WTC11 (cell line): ENCODE data around the gene ADGRE2.

ENCODE experiments used
- IRF2 ChIP-seq: sonication (generic); formaldehyde crosslinking; IDR thresholded peaks from 2 replicates; pipeline ENCODE4 v1.8.0; 2022; ENCODE audit warnings: low read depth, missing genetic modification reagents, borderline replicate concordance
- TCF7 ChIP-seq: sonication (generic); formaldehyde crosslinking; IDR thresholded peaks from 2 replicates; pipeline ENCODE4 v1.8.0; 2022; ENCODE audit warnings: mild to moderate bottlenecking, low read depth, missing genetic modification reagents, moderate library complexity
- ZNF423 ChIP-seq: fragments of 250-450 bp; sonication (Bioruptor Pico); IDR thresholded peaks from 2 replicates; pipeline ENCODE4 v2.1.2; 2022; ENCODE audit warnings: mild to moderate bottlenecking, moderate library complexity
- TF ChIP-seq, protein P1 (sequence below): fragments of 250-450 bp; sonication (Bioruptor Pico); conservative IDR thresholded peaks from 2 replicates; pipeline ENCODE4 v1.9.0; 2021; ENCODE audit warnings: mild to moderate bottlenecking
- TF ChIP-seq, protein P2 (sequence below): sonication (generic); formaldehyde crosslinking; IDR thresholded peaks from 2 replicates; pipeline ENCODE4 v1.8.1; 2022; ENCODE audit warnings: low read depth, missing genetic modification reagents, borderline replicate concordance

DNA sequence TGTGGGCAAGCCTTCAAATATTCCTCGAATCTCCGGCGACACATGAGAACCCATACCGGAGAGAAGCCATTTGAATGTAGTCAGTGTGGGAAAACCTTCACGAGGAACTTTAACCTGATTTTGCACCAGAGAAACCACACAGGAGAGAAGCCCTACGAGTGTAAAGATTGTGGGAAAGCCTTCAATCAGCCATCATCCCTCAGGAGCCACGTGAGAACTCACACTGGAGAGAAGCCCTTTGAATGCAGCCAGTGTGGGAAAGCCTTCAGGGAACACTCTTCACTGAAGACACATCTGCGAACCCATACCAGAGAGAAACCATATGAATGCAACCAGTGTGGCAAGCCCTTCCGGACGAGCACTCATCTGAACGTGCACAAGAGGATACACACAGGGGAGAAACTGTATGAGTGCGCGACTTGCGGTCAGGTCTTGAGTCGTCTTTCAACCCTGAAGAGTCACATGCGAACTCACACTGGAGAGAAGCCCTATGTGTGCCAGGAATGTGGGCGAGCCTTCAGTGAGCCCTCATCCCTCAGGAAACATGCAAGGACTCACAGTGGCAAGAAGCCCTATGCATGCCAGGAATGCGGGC lies 59.7 kb downstream of the ADGRE2 start:
- TF ChIP-seq, protein P1, sequence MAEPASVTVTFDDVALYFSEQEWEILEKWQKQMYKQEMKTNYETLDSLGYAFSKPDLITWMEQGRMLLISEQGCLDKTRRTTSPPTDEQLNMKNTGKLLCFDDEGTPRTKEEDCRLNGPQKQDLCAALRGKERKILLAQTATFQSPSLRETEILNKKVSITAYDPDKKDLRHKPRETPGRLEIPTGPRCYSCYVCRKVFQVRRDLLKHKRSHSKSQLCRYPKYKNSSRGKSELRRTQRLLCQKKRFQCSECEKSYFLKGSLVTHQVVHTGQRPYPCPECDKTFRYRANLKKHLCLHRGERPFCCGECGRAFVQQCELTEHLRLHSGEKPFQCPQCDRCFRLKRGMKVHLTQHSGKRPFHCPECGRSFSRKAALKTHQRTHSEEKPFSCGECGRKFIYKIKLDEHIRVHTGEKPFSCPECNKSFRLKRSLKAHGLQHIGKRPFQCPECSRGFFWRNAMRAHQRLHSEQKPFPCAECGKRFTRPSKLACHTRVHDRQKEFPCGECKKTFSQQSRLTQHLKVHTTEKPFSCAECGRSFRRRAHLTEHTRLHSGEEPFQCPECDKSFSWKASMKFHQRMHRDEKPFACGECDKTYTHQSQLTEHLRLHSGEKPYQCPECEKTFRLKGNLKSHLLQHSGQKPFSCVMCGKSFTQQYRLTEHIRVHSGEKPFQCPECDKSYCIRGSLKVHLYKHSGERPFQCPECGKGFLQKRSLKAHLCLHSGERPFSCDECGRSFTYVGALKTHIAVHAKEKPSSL (CRISPR knock-in tag) = no peak
- TF ChIP-seq TCF7 (CRISPR knock-in tag) (no peak), IRF2 (no peak), ZNF423 (CRISPR knock-in tag) (no peak)
- TF ChIP-seq, protein P2, sequence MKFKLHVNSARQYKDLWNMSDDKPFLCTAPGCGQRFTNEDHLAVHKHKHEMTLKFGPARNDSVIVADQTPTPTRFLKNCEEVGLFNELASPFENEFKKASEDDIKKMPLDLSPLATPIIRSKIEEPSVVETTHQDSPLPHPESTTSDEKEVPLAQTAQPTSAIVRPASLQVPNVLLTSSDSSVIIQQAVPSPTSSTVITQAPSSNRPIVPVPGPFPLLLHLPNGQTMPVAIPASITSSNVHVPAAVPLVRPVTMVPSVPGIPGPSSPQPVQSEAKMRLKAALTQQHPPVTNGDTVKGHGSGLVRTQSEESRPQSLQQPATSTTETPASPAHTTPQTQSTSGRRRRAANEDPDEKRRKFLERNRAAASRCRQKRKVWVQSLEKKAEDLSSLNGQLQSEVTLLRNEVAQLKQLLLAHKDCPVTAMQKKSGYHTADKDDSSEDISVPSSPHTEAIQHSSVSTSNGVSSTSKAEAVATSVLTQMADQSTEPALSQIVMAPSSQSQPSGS = no peak
